Measurements from ENCODE around the gene SLC49A3.
A peak's percentile ranks its signal among the peaks of the same experiment; 100 is the strongest.
"Not testable (repeated sequence)": the region's sequence is repeated elsewhere in the genome, so short reads cannot be mapped to it uniquely, and the experiment has no call there.

Gene SLC49A3

GRCh38 chr4:721261-722168, 32.6 kb upstream of the SLC49A3 start:
- no peak for DNase-seq

DNA sequence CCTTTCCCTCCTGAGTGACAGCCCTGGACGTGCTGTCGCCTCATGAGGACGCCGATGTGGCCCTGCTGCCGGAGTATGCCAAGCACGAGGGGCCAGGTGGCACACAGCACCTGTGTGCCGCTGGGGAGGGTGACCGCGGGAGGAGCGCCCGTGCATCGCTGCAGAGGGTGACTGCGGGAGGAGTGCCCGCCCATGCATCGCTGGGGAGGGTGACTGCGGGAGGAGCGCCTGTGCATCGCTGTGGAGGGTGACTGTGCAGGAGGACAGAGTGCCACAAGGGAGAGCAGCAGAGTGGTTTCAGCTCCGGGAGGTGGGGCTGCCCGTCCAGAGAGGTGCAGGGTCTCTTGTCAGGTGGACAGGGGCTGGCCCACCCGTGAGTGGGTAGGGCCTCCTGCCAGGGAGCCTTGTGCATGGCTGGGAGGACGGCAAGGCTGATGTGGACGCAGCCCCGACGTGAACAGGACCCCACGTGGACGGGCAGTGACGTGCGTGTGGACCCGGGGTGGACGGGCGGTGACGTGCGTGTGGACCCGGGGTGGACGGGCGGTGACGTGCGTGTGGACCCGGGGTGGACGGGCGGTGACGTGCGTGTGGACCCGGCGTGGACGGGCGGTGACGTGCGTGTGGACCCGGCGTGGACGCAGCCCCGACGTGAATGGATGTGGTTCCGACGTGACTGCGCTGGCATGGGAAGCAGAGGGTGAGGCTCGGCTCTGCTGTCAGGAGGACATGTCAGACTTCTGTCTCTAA, 31.3 kb upstream of the SLC49A3 start:
- no peak for DNase-seq

DNA sequence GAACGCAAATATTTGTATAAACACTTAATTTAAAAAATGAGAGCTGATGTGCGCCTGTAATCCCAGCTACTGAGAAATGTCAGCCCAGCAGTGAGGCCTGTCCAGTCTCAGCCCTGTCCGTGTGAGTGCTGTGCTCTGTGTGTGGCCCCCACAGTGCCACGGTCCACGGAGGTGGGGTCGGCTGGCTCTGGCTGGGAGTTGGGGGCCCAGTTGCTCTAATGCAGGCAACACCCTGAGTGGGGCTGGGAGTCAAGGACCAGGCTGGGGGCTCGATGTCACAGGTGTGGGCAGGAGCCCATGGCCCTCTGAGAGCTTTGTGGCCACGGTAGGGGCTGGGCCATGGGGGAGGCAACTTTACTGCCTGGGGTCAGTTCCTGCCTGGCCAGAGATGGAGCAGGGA, 29.5 kb upstream of the SLC49A3 start:
- DNase-seq, result no peak

DNA sequence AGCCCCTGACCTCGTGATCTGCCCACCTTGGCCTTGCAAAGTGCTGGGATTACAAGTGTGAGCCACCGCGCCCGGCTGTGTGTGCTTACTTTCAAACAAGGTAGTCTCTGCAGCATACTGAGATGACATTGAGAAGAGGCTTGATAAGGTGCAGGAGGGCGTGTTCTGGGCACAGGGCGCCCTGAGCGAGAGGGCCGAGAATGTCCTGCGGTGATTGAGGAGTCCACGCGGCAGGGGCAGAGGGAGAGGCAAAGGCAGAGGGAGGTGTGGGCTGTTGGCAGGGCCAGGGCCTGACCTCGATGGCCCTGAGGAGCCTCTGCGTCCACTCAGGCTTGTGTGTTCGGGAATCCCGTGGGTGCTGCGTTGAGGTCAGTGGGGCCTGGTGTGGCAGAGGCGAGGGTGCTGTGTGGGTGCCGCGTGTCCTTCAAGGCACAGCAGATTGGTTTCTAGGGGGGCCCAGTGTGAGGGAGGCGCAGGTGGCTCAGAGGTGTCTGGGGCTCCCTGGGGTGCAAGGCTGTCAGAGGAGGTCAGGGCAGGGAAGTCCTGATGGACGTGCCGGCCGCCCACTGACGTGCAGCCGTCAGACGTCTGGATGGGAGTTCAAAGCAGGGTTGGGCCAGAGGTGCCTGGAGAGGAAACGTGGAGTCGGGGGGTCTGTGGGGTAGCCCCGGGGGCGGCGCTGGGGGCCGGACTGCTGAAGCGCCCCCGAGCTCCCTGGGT, 28.8 kb upstream of the SLC49A3 start:
- no peak for DNase-seq

GRCh38 chr4:714087-714486, 25.1 kb upstream of the SLC49A3 start:
- no peak for DNase-seq

DNA sequence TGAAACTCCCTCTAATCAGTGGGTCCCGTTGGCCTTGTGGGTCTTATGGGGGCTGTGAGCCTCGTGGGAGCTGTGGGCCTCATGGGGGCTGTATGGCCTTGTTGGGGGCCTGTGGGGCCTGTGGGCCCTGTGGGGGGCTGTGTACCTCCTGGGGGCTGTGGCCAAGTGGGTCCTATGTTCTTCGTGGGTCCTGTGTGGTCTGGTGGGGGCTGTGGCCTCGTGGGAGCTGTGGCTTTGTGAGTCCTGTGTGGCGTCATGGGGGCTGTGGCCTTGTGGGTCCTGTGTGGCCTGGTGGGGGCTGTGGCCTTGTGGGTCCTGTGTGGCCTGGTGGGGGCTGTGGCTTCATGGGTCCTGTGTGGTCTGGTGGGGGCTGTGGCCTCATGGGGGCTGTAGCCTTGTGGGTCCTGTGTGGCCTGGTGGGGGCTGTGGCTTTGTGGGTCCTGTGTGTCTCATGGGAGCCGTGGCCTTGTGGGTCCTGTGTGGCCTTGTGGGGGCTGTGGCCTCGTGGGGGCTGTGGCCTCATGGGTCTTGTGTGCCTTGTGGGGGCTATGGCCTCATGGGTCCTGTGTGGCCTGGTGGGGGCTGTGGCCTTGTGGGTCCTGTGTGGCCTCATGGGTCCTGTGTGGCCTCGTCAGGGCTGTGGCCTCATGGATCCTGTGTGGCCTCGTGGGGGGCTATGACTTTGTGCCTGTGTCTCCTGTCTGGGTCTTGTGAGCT, 24.1 kb upstream of the SLC49A3 start:
- no peak for DNase-seq

- DNase-seq, result no peak
Observed at GRCh38 chr4:712093-712492, 23.1 kb upstream of the SLC49A3 start.

GRCh38 chr4:710916-711315, 22.0 kb upstream of the SLC49A3 start:
- DNase-seq, result no peak

DNA sequence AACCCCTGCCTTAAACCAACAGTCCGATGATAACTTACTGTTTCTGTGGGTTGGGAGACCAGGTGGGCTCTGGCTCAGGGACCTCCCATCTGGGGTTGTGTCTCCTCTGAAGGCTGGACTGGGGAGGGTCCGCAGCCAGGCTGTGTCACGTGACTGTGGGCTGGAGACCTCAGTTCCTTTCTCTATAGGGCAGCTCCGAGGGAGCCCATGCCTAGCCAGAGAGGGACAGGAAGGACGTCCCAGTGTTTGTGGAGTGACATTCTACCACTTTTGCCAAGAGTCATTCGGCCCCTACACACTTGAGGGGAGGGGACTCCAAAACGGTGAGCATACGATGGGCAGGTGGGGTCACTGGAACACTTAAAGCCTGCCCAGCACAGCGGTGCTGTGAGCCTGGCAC, 21.2 kb upstream of the SLC49A3 start:
- DNase-seq, result no peak

DNA sequence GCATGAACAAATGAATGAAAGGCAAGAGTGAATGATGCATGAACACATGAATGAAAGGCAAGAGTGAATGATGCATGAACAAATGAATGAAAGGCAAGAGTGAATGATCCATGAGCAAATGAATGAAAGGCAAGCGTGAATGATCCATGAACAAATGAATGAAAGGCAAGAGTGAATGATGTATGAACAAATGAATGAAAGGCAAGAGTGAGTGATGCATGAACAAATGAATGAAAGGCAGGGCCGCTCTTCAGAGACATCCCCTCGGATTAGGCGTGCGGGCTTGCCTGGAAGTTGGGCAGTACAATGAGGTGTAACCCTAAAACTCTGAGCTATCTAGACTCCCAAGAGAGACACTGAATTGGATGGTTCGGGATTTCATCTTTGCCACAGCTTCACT, 20.4 kb upstream of the SLC49A3 start:
- DNase-seq, result no peak

GRCh38 chr4:708631-708933, 19.6 kb upstream of the SLC49A3 start:
- no peak for DNase-seq

DNA sequence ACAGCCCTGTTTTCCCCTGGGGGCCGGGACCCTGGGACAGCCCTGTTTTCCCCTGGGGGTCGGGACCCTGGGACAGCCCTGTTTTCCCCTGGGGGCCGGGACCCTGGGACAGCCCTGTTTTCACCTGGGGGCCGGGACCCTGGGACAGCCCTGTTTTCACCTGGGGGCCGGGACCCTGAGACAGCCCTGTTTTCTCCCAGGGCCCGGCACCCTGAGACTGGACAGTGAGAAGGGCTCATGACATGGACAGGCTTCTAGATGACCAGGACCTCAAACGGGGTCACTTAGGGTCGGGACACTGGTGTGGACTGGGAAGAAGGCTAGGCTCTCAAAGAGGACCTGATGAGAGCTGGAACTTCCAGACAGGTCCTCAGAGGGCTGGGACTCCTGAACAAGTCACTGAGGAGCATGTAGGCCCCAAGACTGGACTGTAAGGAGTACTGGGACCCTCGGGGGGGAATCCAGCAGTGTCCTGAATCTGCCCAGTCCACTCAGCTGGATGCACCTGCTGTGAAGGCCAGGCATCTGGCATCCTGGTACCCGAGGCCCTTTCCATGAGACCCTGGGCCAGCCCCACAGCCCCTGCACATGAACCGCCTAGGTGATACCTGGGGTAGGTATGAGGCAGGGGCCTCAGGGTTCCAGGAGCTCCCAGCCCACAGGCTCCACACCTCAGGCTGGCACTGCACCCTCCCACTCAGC, 19.1 kb upstream of the SLC49A3 start:
- DNase-seq, result no peak

DNA sequence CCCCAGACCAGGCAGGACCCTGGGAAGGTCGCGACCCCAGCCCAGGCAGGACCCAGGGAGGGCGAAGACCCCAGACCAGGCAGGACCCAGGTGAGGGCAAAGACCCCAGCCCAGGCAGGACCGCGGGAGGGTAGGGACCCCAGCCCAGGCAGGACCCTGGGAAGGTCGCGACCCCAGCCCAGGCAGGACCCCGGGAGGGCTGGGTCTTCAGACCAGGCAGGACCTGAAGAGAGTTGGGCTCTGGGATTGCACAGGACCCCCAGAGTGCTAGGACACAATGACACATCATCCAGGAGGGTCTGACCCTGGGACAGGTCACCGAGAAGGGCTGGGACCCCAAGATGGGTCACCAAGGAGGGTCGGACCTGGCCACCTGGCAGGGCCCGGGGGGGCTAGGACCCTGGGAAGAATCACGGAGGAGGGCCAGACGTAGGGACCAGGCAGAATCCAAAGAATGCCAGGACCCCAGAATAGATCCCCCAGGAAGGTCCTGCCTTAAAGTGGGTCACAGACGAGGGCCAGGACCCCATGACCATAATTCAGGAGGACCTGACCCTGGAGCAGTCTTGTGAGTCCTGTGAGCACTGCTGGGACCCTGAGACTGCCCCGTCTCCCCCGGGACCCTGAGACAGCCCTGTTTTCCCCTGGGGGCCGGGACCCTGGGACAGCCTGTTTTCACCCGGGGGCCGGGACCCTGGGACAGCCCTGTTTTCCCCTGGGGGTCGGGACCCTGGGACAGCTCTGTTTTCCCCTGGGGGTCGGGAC, 18.1 kb upstream of the SLC49A3 start:
- DNase-seq, result no peak

GRCh38 chr4:706083-706633, 17.2 kb upstream of the SLC49A3 start:
- not testable (repeated sequence) for DNase-seq

GRCh38 chr4:705278-706082, 16.5 kb upstream of the SLC49A3 start, which contains the start of gene PCGF3:
TSS of gene PCGF3 (plus strand) at chr4:705832. CDS start at chr4:733681, 27,849 bp downstream.
- DNase-seq, result peak; percentile 94

DNA sequence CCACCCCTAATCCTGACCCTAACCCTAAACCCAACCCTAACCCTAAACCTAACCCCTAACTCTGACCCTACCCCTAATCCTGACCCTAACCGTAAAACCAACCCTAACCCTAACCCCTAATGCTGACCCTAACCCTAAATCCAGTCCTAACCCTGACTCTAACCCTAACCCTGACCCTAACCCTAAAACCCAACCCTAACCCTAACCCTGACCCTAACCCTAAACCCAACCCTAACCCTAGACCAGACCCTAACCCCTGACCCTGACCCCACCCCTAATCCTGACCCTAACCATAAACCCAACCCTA, 16.0 kb upstream of the SLC49A3 start:
- DNase-seq, result no peak

DNA sequence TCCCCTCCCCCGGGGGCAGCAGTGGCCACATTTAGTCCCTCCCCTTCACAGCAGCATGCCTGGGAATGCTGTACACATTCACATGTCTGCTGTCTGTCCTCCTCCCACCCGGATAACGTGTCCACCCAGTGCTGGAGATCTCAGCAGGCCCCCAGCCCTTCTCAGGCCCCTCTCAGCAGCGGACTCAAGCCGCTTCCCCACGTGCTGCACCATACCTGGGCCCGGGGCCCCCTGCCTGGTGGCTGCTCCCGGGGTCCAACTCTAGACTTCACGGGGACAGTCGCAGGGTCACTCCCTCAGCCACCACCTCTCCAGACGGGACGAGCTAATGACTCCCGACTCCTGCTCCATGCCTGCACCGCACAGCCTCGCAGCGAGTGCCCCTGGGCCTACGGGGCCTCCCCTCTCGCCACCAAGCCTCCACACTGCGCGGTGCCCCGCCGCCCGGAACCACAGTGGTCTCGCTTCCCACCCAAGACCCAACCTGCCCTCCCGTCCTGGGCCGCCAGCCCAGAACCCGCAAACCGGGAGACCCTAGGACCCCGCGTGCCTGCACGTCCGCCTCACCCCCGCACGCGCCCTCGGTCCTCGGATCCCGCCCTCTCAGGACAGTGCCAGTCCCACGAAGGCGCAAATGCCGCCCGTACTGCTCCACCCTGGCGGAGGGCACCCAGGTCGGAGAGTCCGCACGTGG, 15.4 kb upstream of the SLC49A3 start:
- DNase-seq, result no peak

DNA sequence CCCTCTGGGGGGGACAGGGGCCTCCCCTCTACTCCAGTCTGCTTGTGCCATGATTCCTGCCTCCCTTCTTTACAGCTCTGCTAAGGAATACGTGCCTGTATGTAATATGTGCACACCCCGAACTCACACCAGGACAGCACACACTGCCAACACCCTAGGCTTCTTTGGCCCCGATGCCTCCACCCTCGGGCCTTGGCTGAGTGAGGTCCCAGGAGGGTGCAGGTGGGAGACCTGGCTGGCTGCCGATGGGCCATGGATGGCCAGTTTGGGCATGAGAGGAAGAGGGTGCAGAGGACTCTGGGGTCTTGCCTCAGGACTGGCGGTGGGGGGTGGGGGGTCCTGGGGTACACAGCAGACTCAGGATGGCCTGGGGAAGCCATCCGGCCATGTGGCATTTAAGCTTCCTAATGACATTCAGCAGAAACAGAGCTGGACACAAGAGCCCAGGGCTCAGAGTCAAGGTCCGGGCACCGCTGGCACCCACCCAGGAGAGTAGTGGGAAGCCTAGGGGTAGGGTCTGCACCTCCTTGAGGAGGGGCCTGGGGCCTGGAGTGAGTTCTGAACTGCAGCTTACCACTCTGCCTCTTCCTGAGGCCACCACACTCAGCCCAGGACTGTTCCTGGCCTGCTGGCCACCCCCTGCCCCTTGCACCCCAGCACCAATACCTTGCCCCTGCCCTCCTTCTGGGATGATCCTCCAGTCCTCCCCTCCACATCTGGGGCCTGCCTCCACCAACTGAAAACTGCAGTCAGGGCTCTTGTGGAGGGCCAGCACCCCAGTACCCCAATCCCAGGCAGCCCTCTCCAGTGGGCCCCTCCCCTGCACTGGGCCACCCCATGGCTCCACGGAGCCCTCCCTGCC, 14.6 kb upstream of the SLC49A3 start:
- DNase-seq, result no peak

DNA sequence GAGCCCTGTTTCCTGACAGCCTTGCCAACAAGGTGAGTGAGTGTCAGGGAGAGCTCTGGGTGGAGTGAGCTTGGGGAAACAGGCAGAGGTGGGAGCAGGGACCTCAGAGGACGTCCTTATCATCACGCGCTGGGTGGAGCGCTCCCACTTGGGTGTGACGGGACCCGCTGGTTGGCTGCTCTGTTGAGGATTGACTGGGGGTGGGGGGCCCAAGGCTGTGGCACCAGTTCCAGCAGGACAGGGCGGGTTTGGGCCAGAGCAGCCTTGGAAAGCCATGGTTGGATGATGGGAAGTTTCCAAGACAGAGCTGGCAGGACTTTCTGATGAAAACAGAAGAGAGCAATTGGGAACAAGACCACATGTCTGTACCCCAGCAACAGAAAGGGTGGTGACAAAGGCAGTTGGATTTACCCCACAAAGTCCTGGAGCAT, 13.7 kb upstream of the SLC49A3 start:
- no peak for DNase-seq
